Naive B cell (primary cell): ENCODE measurements around the gene TRAPPC3. TPM values are rescaled to one million over a fixed set of nuclear protein-coding genes. Genes with fewer than 3 reads are reported as not detected.

Experiments used
- ATAC-seq, 2 donors: fragments of 150-1000 bp; cut with Tn5 transposase; 2 replicates each; pipeline ENCODE4 v1.10.0; 2021; ENCODE audit warnings: low read depth in 2 of 2, mild to moderate bottlenecking in 2 of 2, moderate library complexity in 2 of 2
- DNase-seq: peaks from one replicate; pipeline ENCODE4 v3.0.0; 2022
- H3K27ac Mint-ChIP-seq, 6 donors: one replicate each; pipeline ENCODE4 v1.8.0; 2020 to 2022; ENCODE audit warnings: mild to moderate bottlenecking in 6 of 6, mixed read lengths in 6 of 6, moderate library complexity in 5 of 6, inconsistent platforms in 2 of 6
- H3K27me3 Mint-ChIP-seq, 3 donors: one replicate each; pipeline ENCODE4 v1.8.0; 2021 to 2022; ENCODE audit warnings: mixed read lengths in 3 of 3, mild to moderate bottlenecking in 1 of 3
- H3K36me3 Mint-ChIP-seq, 2 donors: one replicate each; pipeline ENCODE4 v1.8.0; 2020 to 2022; ENCODE audit warnings: mixed read lengths in 2 of 2, inconsistent platforms in 1 of 2, mild to moderate bottlenecking in 1 of 2
- H3K4me1 Mint-ChIP-seq, 3 donors: one replicate each; pipeline ENCODE4 v1.8.0; 2020 to 2022; ENCODE audit warnings: mixed read lengths in 3 of 3, inconsistent platforms in 1 of 3, mild to moderate bottlenecking in 1 of 3, moderate library complexity in 1 of 3
- H3K4me3 Mint-ChIP-seq, 8 donors: one replicate each; pipeline ENCODE4 v1.8.0; 2020 to 2022; ENCODE audit warnings: mild to moderate bottlenecking in 8 of 8, mixed read lengths in 8 of 8, moderate library complexity in 8 of 8, inconsistent platforms in 2 of 8
- H3K9me3 Mint-ChIP-seq, 7 donors: one replicate each; pipeline ENCODE4 v1.8.0; 2020 to 2022; ENCODE audit warnings: mixed read lengths in 7 of 7, mild to moderate bottlenecking in 5 of 7, inconsistent platforms in 2 of 7, moderate library complexity in 1 of 7
- polyA plus RNA-seq, 6 donors: library from polyadenylated mRNA; unstranded; fragments of 300-500 nt; fragmentation: Illumina TruSeq; gene quantifications; one replicate each; pipeline ENCODE4 v1.2.3, GENCODE V29; 2021; ENCODE audit warnings: low read depth in 6 of 6

The TRAPPC3 gene
- polyA plus RNA-seq, 6 donors from 2014 or later: 103 to 185 (median 109) TPM

- ATAC-seq (no peak), DNase-seq (no peak)
- H3K4me3 Mint-ChIP-seq: peak overlapping the region in 1 of 8 donors; percentile 18
- no peaks in the 10 kb centered on the region for H3K9me3 Mint-ChIP-seq
- no peaks in the 10 kb centered on the region for H3K36me3 Mint-ChIP-seq
- H3K27me3 Mint-ChIP-seq: no peaks in the 10 kb centered on the region
- H3K4me1 Mint-ChIP-seq: peaks cover 12 to 24% (median 12%) of the 10 kb centered on the region in 3 donors
- no peak overlapping the region for H3K27ac Mint-ChIP-seq
These were observed 55.4 kb downstream of the TRAPPC3 start for GRCh38 chr1:36093929-36094328.

DNA sequence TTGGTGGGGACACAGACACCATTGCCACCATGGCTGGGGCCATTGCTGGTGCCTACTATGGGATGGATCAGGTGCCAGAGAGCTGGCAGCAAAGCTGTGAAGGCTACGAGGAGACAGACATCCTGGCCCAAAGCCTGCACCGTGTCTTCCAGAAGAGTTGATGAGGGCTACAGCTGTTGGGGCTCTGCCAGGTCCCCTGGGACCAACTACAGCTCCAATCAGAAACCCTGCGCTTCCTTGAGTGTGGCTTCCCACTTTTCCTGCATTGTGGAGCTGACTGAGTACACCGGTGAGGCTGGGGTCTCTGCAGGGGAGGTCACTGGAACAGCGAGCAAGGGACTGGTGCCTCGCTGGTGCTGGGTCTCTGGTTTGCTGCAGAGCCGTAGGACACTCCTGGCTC is 56.1 kb downstream of the TRAPPC3 start:
- no peaks in the 10 kb centered on the region for H3K27me3 Mint-ChIP-seq
- DNase-seq (no peak), ATAC-seq (no peak)
- H3K9me3 Mint-ChIP-seq: no peaks in the 10 kb centered on the region
- H3K36me3 Mint-ChIP-seq: no peaks in the 10 kb centered on the region
- H3K27ac Mint-ChIP-seq: no peak overlapping the region
- peaks cover 12 to 24% (median 12%) of the 10 kb centered on the region in 3 donors for H3K4me1 Mint-ChIP-seq
- H3K4me3 Mint-ChIP-seq: no peak overlapping the region

DNA sequence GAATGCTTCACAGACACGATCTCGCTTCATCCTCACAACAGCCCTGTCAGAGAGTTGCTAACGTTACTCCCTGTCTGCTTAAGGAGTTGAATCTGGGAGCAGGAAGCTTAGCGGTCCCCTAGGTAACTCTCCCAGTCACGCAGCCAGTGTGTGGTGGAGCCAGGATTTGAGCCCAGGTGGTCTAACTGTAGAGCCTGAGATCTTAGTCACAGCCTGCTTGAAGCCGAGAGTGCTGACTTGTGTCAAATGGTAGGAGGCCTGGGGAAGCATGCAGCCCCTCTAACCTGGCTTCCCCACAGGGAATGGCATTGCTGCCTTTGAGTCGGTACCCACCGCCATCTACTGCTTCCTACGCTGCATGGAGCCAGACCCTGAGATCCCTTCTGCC is 56.5 kb downstream of the TRAPPC3 start:
- no peaks in the 10 kb centered on the region for H3K36me3 Mint-ChIP-seq
- DNase-seq: no peak
- H3K27me3 Mint-ChIP-seq: no peaks in the 10 kb centered on the region
- H3K4me3 Mint-ChIP-seq: peak overlapping the region in 2 of 8 donors; percentile 20 to 61
- peaks cover 12 to 24% (median 12%) of the 10 kb centered on the region in 3 donors for H3K4me1 Mint-ChIP-seq
- H3K9me3 Mint-ChIP-seq: no peaks in the 10 kb centered on the region
- peak overlapping the region in 1 of 6 donors; percentile 49 for H3K27ac Mint-ChIP-seq
- ATAC-seq: no peak

DNA sequence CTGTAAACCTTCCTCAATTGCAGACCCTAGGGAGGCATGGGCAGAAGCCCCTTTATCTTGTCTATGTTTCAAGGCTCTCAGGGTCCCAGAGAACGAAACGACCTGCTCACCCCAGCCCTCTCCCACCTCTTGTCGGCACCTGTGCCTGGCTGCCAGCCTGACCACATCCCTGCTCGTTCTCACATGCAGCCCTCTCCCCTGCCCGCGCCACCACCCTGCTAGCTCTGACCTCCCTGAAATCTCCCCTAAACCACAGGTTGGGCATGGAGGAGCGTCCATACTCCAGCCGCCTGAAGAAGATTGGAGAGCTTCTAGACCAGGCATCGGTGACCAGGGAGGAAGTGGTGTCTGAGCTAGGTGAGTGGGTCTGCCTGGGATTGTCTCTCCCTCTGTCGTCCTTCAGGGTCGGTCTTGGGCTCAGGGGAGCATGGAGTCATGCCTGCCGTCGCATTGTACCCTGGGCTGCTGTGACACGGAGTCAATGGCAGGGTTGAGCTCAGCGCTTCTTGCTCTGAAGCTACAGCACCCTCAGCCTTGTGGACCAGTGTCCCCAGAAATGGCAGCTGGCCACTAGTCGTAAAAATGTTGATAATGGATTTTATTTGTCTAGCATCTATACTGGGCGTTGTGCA is 57.0 kb downstream of the TRAPPC3 start:
- Mint-ChIP-seq H3K4me3 (peak overlapping the region in 3 of 8 donors; percentile 61 to 74 (median 66)), H3K27me3 (no peaks in the 10 kb centered on the region), H3K27ac (peak overlapping the region in 1 of 6 donors; percentile 49), H3K9me3 (no peaks in the 10 kb centered on the region), H3K36me3 (no peaks in the 10 kb centered on the region), H3K4me1 (peaks cover 12 to 24% (median 12%) of the 10 kb centered on the region in 3 donors)
- DNase-seq (no peak), ATAC-seq (no peak)

DNA sequence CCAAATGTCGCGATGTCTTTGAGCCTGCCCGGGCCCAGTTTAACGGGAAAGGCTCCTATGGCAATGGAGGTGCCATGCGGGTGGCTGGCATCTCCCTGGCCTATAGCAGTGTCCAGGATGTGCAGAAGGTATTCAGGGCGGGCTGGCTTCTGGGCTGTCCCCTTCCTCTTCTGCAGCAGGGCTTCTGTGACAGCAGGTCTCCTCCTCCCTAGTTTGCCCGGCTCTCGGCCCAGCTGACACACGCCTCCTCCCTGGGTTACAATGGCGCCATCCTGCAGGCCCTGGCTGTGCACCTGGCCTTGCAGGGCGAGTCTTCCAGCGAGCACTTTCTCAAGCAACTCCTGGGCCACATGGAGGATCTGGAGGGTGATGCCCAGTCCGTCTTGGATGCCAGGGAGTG is 57.6 kb downstream of the TRAPPC3 start:
- Mint-ChIP-seq H3K9me3 (no peaks in the 10 kb centered on the region), H3K27me3 (peaks cover 0 to 6% (median 0%) of the 10 kb centered on the region in 3 donors), H3K4me3 (peak overlapping the region in 3 of 8 donors; percentile 35 to 64 (median 61)), H3K4me1 (peaks cover 12 to 27% (median 15%) of the 10 kb centered on the region in 3 donors), H3K27ac (peak overlapping the region in 1 of 6 donors; percentile 49), H3K36me3 (no peaks in the 10 kb centered on the region)
- DNase-seq: no peak
- ATAC-seq: no peak

GRCh38 chr1:36091141-36091540 is 58.1 kb downstream of the TRAPPC3 start:
- ATAC-seq: no peak
- H3K36me3 Mint-ChIP-seq: no peaks in the 10 kb centered on the region
- H3K9me3 Mint-ChIP-seq: no peaks in the 10 kb centered on the region
- H3K4me1 Mint-ChIP-seq: peaks cover 12 to 27% (median 15%) of the 10 kb centered on the region in 3 donors
- H3K4me3 Mint-ChIP-seq: peak overlapping the region in 1 of 8 donors; percentile 61
- peaks cover 0 to 6% (median 0%) of the 10 kb centered on the region in 3 donors for H3K27me3 Mint-ChIP-seq
- DNase-seq: no peak
- H3K27ac Mint-ChIP-seq: peak overlapping the region in 2 of 6 donors; percentile 49 to 76

- peak overlapping the region; percentile 83 to 98 (median 94) for H3K4me3 Mint-ChIP-seq
- H3K9me3 Mint-ChIP-seq: no peaks in the 10 kb centered on the region
- H3K27ac Mint-ChIP-seq: peak overlapping the region; percentile 91 to 99 (median 94)
- peaks cover 12 to 27% (median 15%) of the 10 kb centered on the region in 3 donors for H3K4me1 Mint-ChIP-seq
- H3K27me3 Mint-ChIP-seq: peaks cover 0 to 12% (median 0%) of the 10 kb centered on the region in 3 donors
- ATAC-seq (no peak), DNase-seq (no peak)
- no peaks in the 10 kb centered on the region for H3K36me3 Mint-ChIP-seq
These were observed 59.7 kb downstream of the TRAPPC3 start for GRCh38 chr1:36089393-36090121.

DNA sequence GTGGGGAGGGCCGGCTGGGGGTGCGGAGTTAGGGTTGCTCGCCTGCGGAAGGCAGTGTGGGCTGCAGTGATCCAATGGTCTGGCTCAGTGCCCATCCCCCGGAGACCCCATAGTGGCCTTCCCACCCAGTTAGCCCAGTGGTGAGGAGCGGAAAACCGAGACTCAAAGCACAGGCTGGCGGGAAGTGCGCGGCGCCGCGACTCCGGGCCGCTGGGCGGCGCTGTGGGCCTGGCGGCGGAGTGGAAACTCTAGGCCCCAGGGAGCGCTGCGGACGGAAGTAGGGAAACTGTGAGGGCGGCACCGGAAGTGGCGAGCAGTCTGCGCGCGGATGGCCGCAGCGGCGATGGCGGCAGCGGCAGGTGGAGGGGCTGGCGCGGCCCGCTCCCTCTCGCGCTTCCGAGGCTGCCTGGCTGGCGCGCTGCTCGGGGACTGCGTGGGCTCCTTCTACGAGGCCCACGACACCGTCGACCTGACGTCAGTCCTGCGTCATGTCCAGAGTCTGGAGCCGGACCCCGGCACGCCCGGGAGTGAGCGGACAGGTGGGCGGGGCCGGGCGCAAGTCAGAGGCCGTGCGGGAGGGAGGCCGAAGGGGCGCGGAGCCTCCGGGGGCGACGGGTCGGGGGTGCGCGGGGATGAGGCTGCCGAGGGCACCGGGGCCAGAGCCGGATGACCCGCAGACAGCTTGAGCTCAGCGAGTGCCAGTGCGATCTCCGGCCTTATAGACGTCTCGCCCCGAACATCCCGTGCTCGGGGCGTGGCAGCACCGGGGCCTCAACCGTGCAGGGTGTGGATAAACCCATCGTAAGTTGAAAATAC is 60.5 kb downstream of the TRAPPC3 start, which contains the start of gene ADPRS:
Gene ADPRS (plus strand): TSS at position 316 of the 816 bp plus-strand sequence. CDS start 13 bp downstream, at position 329.
- ATAC-seq: peak; percentile 88 to 90
- no peaks in the 10 kb centered on the region for H3K9me3 Mint-ChIP-seq
- peak within 1 kb of the TSS; percentile 83 to 98 (median 94) for H3K4me3 Mint-ChIP-seq
- H3K27ac Mint-ChIP-seq: peak within 1 kb of the TSS; percentile 91 to 99 (median 94)
- H3K36me3 Mint-ChIP-seq: no peaks in the 10 kb centered on the region
- peaks cover 0 to 18% (median 0%) of the 10 kb centered on the region in 3 donors for H3K27me3 Mint-ChIP-seq
- DNase-seq: peak; percentile 87
- H3K4me1 Mint-ChIP-seq: peaks cover 12 to 27% (median 15%) of the 10 kb centered on the region in 3 donors

GRCh38 chr1:36088265-36088576 is 61.1 kb downstream of the TRAPPC3 start:
- H3K36me3 Mint-ChIP-seq: no peaks in the 10 kb centered on the region
- DNase-seq (no peak), ATAC-seq (peak; percentile 3)
- H3K4me1 Mint-ChIP-seq: peaks cover 12 to 27% (median 15%) of the 10 kb centered on the region in 3 donors
- H3K27me3 Mint-ChIP-seq: peaks cover 0 to 18% (median 0%) of the 10 kb centered on the region in 3 donors
- H3K4me3 Mint-ChIP-seq: peak overlapping the region; percentile 83 to 98 (median 94)
- peak overlapping the region in 1 of 6 donors; percentile 92 for H3K27ac Mint-ChIP-seq
- H3K9me3 Mint-ChIP-seq: no peaks in the 10 kb centered on the region

- H3K27ac Mint-ChIP-seq: peak overlapping the region in 1 of 6 donors; percentile 39
These were observed 61.8 kb downstream of the TRAPPC3 start for GRCh38 chr1:36087233-36088123.

More at GRCh38 chr1:36087233-36088123, 61.8 kb downstream of the TRAPPC3 start:
- Mint-ChIP-seq H3K9me3 (no peaks in the 10 kb centered on the region), H3K36me3 (no peaks in the 10 kb centered on the region), H3K4me1 (peaks cover 12 to 27% (median 15%) of the 10 kb centered on the region in 3 donors), H3K4me3 (peak overlapping the region; percentile 48 to 97 (median 88)), H3K27me3 (peaks cover 3 to 20% (median 3%) of the 10 kb centered on the region in 3 donors)
- ATAC-seq (no peak), DNase-seq (no peak)
